ENCODE results near the gene NTM.

Gene NTM

DNA sequence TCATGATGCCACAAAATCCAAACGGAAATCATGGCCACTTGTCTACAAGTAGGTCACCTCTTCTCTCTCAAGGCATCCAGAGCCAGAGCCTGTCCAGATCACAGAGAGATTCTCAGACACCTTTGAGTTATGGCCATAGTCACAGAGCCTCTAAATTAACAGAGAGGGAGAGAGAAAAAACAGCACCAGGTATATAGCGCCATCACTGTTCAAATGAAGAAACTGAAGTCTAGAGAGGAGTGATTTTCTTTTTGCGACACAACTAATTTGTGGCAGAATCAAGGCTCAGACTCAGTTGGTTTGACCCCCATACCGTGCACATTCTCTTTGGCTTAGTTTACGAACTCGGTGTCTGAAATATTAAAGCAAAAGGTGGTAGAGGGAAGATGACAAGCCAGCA is 512.9 kb downstream of the NTM start:
- DNase-seq (ENCODE audit: low read depth in 4 of 4, low spot score in 1 of 4): no peak

DNA sequence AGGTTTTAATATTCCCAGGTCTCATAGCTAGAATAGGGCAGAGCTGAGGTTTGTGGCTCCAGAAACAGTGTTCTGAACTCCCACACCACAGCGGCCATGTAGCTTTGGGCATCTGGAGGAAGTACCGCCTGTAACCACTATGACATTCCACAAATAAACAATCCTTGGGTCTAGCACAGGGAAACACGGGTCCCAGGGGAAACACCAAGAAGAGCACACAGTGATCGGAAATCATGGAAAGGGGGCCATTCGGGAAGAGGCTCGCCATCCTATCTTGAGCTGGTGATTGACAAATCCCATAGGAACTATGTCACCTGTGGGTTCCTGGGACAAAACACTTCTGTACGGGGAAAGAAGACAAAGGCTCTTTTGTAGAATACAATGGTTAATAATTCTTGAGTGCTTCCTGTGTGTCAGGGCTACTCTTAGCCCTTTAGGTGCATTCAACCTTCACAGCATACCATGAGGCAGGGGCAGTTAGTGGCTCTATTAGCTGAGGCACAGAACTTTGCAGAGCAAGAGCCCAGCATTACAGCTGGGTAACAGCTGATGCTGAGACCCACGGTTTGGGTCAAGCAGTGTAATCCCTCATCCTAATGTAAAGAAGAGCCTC is 514.2 kb downstream of the NTM start:
- no peak for DNase-seq (ENCODE audit: low read depth in 4 of 4, low spot score in 1 of 4)

DNA sequence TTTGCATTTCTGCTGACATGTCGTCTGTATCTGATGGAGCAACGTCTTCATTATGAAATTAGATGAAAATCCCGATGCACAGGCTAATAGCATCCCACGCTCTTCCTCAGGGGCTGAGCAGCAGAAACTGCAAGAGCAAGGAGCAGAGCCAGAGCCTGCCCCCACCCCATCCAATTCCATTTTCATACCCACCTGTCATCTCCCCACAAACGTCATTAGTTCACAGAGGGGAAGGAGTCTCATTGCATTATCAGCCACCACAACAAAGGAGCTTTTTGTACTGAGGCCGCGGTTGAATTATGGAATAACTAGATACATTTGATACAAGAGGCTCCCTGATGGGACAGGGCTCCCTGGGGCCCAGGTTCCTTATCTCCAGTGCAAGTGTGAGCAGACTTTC is 515.0 kb downstream of the NTM start:
- DNase-seq (ENCODE audit: low read depth in 4 of 4, low spot score in 1 of 4): no peak

DNA sequence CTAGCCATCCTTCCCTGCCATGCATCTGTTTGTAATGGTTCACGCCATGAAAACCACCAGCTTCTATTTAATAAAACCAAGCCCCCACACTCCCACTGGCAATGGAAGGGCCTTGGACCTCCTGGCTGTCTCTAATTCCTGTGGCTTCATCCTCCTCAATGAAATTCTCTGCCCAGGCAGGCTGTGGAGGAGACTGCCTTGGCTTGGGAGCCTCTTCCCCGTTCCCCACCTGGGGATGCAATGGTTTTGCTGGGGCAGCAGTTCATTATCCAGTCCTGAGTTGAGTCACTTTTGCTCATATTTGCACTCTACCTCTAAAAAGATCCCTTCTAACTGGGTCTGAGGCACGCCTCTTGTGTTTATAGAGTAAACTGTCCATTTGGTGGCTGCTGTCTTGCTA is 515.8 kb downstream of the NTM start:
- DNase-seq (ENCODE audit: low read depth in 4 of 4, low spot score in 1 of 4): no peak

DNA sequence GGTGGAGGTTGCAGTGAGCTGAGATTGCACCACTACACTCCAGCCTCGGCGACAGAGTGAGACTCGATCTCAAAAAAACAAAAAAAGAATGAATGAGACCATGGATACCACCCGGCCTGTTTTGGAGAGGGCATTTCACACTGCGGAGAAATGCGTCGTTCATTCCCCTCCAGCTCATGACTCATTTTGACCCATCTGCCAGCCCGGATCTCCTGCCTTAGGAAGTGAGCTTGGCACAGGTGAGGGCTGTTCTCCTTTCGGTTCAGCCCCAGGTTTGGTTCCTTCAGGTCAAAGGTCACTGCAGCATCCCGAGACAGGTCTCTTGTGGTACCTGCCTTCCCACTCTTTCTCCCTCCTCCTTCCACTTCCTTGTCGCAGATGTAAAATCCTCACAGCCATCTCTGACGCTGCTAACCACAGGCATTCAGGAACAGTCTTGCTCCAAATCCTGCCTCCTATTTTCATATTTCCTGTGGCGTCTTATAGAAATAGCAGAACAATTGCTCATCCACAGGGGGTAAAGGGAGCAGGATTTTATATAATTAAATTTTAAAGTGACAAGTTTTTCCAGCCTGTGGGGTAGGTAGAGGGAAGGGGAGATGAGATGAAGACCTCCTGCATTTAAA is 517.9 kb downstream of the NTM start:
- DNase-seq (ENCODE audit: low read depth in 4 of 4, low spot score in 1 of 4): no peak

DNA sequence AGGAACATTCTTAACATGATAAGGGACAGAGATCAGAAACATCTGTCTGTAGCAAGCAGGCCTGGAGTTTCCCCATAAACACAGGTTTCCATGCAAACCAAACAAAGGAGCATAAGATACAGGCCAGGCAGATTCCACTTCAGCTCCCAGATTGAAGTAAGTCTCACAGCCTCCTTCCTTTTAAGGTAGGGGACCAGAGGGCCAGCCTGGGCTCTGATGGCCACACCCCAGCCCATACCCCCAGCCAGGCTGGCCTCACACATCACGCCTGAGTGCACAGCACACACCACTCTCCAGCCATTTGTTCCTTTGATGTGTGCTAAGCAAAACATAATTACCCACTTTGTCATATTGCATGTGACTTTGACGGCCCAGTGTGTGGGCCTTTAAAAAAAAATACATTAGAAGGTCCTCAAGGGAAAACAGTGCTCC is 518.7 kb downstream of the NTM start:
- DNase-seq (ENCODE audit: low read depth in 4 of 4, low spot score in 1 of 4): no peak

DNA sequence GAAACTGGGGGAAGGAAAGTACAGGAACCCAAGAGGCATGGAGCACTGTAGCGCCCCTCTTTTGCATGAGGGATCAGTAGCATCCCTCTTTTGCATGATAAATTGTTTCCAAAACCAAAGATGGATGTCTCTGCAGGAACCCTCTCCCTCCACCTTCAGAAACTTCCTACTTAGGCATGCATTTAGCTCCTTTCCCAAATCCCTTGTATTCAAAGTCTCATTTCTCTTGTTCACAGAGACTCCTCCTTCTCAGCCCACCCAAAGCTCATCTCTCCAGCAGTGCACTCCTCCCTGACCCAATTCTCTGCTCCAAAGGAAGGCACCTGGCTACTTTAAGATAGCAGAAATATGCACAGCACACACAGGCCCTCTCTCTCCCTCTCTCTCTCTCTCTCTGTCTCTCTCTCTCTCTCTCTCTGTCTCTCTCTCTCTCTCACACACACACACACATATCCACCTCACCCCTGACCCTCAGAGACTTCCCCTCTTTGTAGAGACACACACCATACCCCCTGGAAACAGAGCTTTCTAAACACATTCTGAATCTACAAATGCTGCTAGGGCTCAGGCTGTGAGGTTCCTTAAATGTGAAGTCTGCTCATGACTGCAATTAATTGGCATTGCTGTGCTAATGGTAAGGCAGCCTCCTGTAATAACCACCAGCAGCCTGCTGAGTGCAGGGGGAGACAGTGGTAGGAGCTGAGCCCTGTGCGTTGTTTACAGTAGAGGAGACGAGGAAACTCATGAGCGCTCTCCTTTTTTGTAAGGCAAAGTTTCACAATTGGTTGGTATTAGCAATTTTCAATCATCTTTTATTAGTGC is 519.6 kb downstream of the NTM start:
- DNase-seq (ENCODE audit: low read depth in 4 of 4, low spot score in 1 of 4): no peak

DNA sequence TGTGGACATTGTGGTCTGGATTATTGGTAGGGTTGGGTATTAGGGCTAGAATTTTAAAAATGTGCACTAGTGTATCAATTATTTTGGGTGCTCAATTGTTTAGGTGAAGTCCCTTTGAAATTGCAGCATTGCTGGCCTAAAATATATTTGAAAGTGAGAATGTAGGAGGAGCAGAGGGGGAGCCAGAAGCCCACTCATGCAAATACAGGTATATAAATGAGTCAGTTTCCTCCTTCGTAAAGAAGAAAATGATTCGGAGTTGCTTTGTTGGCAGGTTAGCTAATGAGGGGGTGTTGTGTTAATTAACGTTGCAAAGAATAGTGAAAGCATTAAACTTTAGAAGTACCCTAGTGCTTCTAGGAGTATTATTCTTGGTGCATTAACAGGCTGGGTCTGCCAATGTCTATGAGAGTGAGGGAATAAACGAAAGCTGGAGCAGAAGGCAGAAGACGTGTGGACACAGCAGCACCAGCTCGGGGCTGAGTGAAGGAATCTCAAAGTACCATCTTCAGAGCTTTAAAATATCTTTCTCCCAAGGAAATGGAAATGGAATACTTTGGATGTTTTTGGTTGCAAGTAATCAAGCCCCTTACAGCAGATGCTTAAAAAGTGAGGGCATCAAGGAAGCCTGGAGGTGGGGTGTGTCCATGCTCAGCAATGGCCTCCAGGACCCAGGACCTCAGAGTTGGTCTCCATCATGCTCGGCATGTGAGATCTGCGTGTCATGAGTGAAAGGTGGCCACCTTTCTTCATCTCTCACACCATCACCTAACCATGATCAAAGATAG is 522.9 kb downstream of the NTM start:
- no peak for DNase-seq (ENCODE audit: low read depth in 4 of 4, low spot score in 1 of 4)

DNA sequence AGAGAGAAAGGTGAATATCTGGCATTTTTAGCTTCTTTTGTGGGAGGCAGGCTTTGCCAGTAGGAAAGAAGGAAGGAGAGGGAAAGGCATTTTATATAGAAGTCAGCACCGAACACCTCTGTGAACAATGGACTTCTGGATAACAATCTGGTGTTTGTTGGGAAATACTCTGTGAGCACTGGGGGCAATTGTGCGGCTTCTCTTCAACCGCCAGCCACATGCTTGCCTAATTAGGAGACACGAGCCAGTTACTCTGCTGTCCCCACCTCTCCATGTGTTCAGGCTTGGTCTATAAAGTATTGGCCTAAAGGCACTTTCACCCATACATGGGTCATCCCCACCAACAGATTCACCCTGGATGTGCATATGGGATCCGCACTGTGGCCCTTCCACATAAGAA is 523.6 kb downstream of the NTM start:
- no peak for DNase-seq (ENCODE audit: low read depth in 4 of 4, low spot score in 1 of 4)

DNA sequence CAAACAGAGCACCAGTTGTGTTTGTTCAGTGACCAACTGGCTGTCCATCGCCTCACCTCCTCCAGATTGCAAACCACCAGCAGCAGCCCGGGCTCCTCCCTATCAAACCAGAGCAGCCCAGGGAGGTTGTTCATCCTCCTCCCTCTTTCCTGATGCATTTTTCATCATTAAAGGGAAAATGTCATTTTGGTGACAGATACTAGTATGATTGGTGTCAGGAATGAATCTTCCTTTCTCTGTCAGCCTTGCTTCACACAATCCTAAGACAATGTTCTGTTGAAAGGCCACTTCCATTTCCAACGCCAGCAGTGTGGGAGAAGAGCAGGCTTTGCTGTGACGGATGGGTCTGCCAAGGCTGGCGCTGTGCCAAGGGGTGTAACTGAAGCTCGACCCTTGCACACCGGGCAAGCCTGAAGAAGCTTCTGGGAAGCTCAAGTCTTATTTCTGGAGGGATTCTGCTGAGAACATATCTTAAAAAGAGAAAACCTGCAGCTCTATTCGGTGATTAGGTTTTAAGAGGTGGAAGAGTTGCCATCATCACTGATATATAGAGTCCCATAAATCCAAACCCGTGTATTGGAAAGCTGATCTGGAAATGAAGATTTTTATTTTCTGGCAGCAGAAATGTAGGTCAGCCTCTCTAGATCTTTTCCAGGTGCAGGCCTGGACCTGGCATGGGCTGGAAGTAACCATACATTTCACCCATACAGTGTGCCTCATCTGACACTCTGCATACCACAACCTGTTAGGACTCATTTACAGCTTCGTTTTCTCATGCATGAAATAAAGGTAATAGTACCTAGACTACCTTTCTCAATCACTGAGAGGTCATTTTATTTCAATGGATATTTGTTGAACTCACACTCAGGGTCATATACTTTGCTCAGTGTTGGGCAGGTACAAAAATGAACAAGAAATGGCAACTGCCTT is 524.5 kb downstream of the NTM start:
- DNase-seq (ENCODE audit: low read depth in 4 of 4, low spot score in 1 of 4): no peak

DNA sequence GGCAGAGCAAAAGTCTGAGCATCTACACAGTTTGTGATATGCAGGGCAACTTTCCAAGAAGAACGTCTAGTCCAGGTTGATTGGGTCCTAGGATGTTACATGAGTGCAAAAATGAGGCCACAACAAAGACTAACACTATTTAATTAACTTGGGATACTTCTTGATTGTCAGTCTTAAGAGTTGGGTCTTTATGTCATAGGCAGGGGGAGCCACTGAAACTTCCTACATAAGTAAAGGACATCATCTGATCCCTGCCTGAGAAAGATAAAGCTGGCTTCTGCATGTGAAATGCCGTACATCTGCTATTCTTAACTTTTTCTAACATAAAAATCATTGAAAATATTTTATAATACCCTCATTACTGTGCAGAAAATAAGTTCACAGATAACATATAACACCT is 525.5 kb downstream of the NTM start:
- DNase-seq (ENCODE audit: low read depth in 4 of 4, low spot score in 1 of 4): no peak

DNA sequence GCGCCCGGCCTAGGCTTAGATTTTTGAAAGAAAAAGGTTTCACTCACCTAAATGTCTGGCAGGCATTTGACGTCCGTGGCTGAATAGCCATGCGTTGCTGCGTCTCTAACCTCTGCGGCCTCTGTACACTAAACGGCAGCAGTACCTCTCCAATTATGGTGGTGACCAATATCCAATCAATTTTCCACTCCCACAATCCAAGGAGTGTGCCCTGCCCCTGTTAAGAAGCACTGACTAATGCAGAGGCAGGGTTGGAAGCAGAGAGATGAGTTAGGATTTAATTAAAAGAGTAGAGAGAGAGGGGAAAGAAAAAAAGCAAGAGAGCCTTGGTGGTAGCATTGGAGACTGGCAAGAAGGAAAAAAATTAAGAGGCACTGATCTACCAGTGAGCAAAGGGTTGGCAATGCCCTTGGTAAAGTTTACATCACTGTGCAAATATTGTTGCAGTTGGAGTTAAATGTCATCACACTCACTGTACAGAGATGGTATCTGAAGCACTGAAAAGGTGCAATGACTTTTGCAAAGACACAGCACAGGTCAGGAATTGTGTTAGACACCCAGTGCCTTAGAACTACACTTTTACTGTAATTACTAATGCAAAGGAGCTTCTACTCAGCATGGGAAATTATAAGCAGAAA is 526.7 kb downstream of the NTM start:
- no peak for DNase-seq (ENCODE audit: low read depth in 4 of 4, low spot score in 1 of 4)

DNA sequence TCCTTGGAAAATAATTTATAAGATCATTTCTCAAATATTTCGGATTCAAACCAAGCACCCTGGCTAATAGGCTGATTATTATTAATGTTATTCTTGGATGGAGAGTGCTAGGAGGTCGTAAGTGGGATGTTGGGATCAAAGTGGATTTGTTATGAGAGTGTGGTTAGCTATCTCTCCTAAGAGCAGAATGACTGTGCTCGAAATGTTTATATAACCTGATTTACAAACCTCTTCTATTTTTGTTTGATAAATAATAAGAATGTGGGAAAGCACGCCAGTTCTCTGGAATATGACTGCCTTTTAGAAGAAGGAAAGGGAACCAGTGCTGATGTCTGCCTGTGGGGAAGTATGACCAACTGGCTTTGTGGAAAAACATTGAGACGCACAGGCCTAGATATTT is 527.5 kb downstream of the NTM start:
- DNase-seq (ENCODE audit: low read depth in 4 of 4, low spot score in 1 of 4): no peak

DNA sequence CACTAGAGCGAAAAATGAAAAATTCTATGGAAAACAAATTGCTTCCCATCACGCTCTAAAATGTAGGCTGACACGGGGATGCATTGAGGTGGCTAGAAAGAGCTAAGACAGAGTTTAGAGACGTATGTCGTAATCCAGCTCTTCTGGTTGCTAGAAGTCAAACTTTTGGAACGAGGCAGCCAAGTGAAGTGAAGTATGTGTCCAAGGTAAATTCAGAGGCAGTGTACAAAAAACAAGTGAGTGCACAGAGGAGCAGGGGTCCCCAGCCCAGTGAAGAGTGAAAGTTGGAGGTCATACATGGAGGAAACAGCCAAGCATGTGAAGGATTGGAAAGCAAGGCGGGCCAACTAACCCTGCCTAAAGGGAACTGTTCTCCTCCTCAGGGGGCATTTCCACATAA is 528.5 kb downstream of the NTM start:
- no peak for DNase-seq (ENCODE audit: low read depth in 4 of 4, low spot score in 1 of 4)

DNA sequence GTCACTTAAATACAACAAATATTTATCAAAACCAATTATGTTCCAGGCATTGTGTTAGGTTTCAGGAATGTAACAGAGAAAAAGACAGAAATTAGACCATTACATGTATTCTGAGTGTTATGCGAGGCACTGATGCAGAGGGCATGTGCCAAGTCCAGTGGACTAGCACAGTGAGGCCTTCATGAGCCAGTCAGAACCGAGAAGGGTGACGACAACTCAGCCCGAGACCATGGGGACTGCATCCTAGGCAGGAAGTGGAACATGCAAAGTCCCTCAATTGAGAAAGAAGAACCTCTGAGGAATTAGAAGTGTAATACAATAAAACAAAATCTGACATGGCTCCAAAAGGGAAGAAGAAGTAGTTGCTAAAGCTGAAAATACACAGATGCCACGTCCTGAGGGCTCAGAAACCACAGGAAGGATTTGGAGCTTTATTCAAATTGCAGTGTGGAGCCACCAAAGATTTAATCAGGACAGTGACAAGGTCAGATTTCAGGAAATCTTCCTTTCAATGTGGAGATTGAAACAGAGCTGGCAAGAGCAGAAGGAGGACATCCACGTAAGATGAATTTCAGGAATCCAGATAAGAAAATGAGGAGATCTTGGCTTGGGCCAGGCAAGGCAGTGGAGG is 529.6 kb downstream of the NTM start:
- no peak for DNase-seq (ENCODE audit: low read depth in 4 of 4, low spot score in 1 of 4)

DNA sequence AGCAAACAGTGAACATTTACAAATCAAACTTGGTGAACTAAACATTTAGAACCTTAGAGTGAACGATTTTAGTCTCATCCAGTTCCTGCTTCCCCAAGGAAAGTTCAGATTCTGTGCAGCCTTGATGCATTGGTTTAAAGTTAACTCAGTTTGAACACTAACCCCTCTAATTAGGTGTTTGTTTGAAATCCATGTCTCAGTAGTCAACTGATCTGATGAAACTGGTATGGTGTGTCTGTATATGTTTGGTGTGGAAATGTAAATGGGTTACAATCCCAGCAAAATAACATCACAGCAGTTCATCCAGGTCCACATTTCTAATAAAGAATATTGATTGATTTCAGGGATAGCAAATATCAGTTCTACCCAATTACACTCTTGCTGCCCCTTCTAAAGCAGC is 532.0 kb downstream of the NTM start:
- no peak for DNase-seq (ENCODE audit: low read depth in 4 of 4, low spot score in 1 of 4)

DNA sequence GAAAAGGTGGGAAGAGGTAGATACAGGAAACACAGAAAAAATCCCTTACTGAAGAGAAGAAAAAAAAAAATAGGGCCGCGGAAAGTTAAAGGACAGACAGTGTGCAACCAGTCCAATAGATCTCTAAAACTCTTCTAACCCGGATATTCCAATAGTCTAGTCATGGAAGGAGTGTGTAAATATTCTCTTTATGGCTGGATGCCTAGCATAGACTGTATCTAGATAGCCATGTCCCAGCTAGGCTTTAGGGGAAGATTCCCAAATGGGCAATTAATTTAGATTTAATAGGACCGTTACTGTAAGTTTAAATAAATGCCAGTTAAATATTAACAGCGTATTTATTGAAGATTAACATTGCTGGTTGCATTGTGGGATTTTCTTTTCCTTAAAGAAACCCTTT is 532.7 kb downstream of the NTM start:
- DNase-seq (ENCODE audit: low read depth in 4 of 4, low spot score in 1 of 4): no peak

DNA sequence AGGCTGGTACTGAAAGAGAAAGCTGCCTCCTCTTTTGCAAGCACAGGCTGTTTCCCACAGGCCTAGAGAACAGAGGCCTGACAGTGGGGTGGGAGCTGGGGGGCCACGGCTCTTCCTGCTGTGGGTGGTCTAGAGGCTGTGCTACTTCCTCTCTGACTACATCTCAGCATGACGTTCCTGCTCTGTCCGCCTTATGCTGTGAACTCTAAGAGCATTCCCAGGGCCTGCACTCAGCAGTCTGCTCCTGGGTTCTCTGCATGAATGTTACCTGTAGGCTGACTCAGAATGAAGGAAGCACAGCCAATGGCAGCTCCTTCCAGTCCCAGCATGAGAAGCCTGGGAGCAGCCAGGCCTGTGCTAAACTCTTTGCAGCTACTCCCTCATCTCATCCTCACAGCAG is 534.3 kb downstream of the NTM start:
- no peak for DNase-seq (ENCODE audit: low read depth in 4 of 4, low spot score in 1 of 4)

DNA sequence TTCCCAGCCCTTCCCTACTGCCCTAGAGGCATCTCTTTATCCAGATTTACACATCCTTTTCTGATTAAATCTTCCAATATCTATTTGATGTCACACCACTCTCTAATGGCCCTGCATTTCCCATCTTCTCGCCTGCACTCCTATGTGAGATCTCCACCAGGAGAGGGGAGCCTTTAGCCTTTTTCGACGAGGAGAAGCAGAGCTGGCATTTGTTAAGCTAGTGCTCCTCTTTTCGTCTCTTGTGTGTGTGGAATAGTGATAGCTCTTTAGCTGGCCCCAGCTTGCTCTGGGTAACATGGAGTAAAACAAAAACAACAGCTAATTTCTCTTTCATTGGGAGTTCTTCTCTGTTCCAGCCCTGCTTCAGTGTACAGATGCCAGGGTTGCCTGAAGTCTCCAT is 536.5 kb downstream of the NTM start:
- no peak for DNase-seq (ENCODE audit: low read depth in 4 of 4, low spot score in 1 of 4)

DNA sequence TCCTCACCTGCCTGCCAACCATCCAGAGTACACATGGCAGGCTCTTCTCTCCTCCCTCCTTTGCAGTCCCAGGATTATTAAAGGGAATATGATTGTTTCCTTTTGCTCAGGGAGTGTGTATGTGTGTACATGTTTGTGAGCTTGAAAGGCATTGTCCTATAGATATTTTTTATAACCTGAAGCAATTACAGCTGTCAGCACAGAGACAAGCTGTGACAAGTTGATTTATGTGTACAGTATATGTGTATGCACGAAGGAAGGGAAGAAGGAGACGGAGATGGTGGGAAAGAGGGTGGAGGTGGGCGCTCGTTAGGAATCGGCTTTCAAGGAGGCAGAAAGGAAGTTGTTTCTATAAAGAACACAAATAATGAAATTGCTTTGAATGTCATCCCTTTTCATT is 537.0 kb downstream of the NTM start:
- DNase-seq (ENCODE audit: low read depth in 4 of 4, low spot score in 1 of 4): no peak
